D721Med (cell line): ENCODE data around the gene ADAMTS7.
"Not testable (repeated sequence)": the region's sequence is repeated elsewhere in the genome, so short reads cannot be mapped to it uniquely, and the experiment has no call there.

Experiments
- DNase-seq: peaks from one replicate; pipeline ENCODE4 v3.0.0; 2011; ENCODE audit warnings: low spot score; ENCODE audit not compliant: insufficient read length
- FAIRE-seq: peaks from 2 replicates; lab custom pipeline; 2011; peaks lifted over from hg19 to GRCh38; lab: Jason Lieb, UNC
- TF ChIP-seq, protein P1 (sequence below): IDR thresholded peaks from 2 replicates; pipeline ENCODE4 v1.5.1; 2012; ENCODE audit warnings: mild to moderate bottlenecking, control low read depth; ENCODE audit not compliant: insufficient read depth; ENCODE audit errors: missing control alignments

The ADAMTS7 gene

GRCh38 chr15:78850941-78851755, 39.9 kb upstream of the ADAMTS7 start:
- no peak for DNase-seq

DNA sequence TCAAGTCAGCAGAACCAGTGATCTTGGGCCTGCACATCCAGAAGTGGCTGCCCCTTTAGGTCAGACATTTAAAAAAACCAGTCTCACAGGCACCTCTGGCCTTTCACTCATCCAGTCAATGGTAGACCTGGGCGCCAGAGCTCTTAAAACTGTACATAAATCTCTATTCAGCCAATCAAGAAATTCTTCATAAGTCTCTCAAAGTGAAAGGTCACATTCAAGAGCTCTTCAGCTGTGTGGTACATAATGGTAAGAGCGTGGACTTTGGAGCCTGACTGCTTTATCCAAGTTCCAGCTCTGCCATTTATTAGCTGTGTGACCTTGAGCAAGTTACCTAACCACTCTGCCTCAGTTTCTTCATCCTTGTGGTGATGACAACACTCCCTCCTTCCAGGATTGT, 39.1 kb upstream of the ADAMTS7 start:
- FAIRE-seq (no peak), DNase-seq (no peak)
- TF ChIP-seq, protein P1, sequence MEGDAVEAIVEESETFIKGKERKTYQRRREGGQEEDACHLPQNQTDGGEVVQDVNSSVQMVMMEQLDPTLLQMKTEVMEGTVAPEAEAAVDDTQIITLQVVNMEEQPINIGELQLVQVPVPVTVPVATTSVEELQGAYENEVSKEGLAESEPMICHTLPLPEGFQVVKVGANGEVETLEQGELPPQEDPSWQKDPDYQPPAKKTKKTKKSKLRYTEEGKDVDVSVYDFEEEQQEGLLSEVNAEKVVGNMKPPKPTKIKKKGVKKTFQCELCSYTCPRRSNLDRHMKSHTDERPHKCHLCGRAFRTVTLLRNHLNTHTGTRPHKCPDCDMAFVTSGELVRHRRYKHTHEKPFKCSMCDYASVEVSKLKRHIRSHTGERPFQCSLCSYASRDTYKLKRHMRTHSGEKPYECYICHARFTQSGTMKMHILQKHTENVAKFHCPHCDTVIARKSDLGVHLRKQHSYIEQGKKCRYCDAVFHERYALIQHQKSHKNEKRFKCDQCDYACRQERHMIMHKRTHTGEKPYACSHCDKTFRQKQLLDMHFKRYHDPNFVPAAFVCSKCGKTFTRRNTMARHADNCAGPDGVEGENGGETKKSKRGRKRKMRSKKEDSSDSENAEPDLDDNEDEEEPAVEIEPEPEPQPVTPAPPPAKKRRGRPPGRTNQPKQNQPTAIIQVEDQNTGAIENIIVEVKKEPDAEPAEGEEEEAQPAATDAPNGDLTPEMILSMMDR = no peak

More at GRCh38 chr15:78850941-78851755, 39.9 kb upstream of the ADAMTS7 start:
- TF ChIP-seq, protein P1 = no peak
- FAIRE-seq = no peak

GRCh38 chr15:78847387-78847906, 36.2 kb upstream of the ADAMTS7 start:
- FAIRE-seq = not testable (repeated sequence)

DNA sequence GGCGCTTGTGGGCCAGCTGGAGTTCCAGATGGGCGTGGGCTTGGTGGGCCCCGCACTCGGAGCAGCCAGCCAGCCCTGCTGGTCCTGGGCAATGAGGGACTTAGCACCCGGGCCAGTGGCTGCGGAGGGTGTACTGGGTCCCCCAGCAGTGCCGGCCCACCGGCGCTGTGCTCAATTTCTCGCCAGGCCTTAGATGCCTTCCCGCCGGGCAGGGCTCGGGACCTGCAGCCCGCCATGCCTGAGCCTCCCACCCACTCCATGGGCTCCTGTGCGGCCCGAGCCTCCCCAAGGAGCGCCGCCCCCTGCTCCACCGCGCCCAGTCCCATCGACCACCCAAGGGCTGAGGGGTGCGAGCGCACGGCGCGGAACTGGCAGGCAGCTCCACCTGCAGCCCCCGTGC, 35.6 kb upstream of the ADAMTS7 start:
- FAIRE-seq, DNase-seq: not testable (repeated sequence)

More at GRCh38 chr15:78847387-78847906, 36.2 kb upstream of the ADAMTS7 start:
- not testable (repeated sequence) for DNase-seq

DNA sequence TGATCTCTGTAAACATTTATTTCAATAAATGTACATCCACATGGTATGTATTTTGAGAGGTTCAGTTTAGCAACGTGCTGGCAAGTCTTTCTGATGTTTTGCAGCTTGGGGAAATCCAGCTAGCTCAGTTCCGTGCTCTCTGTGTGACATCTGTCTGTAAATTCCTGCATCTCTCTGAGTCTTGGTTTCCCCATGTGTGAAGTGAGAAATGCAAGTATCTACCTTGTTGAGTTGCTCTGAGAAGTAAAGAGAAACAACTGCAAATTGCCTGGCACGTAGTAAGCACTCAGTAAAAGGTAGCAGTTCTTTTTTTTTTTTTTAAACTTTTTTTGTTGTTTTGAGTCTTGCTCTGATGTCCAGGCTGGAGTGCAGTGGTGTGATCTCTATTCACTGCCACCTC, 31.3 kb upstream of the ADAMTS7 start:
- TF ChIP-seq, protein P1 = no peak
- FAIRE-seq (no peak), DNase-seq (no peak)

DNA sequence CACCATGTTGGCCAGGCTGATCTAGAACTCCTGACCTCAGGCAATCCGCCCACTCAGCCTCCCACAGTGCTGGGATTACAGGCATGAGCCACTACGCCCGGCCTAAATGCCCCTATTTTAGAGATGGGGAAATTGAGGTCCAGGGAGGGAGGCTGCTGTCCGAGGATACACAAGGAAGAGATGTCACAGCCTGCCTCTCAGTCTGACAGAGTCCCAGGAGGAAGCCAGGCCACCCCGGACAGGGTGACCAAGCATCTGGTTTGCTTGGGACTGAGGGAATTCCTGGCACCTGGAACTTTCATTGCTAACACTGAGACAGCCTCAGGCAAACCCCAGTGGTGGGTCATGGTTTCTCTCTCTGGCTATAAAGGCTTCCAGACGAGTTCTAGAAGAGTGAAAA, 30.6 kb upstream of the ADAMTS7 start:
- FAIRE-seq = no peak
- DNase-seq = no peak
- TF ChIP-seq, protein P1 = no peak

DNA sequence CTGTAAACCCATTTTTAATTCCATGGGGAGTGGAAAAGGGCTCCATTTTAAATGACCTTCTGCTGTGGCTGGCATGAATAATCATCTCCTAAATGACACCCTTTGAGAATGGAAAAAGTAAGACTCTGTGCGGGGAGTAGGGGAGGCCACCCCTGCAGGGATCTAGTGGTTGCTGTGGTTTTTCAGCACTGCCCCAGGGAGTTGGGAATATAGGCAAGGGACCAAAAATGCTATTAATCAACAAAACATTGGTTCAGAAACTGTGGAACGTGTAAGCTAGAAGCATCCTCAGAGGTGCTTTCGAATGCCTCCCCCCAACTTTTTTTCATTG, 30.1 kb upstream of the ADAMTS7 start:
- FAIRE-seq (no peak), DNase-seq (no peak)
- TF ChIP-seq, protein P1 = no peak

GRCh38 chr15:78840661-78841375, 29.6 kb upstream of the ADAMTS7 start:
- FAIRE-seq = no peak
- TF ChIP-seq, protein P1 = no peak
- DNase-seq = no peak

DNA sequence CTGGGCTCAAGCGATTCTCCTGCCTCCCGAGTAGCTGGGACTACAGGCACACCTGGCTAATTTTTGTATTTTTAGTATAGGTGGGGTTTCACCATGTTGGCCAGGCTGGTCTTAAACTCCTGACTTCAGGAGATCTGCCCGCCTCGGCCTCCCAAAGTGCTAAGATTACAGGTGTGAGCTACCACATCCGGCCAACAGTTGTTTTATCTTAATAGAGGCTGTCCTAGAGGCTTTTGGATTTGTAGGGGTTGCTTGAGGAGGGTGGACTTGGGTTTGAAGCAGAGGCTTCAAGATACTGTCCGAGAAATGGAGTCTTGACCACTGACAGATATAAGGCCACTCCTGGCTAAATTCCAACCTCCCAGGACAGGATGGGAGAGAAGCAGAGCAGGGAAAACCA, 27.9 kb upstream of the ADAMTS7 start:
- DNase-seq, FAIRE-seq: not testable (repeated sequence)
